ENCODE results near the gene SIRPA. TPM values are rescaled to one million over a fixed set of nuclear protein-coding genes. Genes with fewer than 3 reads are reported as not detected.

The SIRPA gene
- total RNA-seq, 4 donors from 2014 or later: 9.0 to 46.6 (median 18.6) TPM

DNA sequence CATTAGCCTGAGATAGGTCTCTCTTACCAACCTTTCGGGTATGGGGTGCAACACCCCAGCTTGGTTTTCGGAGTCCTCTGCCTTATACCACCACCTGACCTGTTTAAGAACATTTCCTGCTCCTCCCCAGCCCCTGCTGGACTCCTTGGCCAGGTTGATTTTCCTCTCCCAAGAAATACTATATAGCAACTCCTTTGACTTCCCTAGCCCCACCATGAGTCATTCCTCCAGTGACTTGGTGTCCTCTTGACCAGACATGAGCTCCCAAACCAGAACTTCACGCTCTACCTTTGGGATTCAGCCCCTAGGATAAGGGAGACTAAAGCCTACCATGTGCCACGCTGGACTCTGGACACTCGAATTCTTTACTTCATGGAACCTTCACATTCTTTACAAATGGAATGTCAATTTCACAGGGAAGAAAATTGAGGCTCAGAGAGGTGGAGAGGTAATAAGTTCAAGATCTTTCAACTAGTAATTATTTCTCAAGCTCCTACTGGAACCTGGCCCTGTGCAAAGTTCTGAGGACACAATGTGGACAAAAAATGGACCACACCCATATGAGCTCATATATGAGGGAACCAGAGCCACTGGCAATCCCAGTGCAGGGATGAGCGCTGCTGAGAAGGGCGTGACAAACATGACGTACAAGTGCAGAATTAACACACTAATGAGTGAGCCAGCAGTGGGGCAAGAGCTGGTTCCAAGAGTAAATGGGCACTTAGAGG, 48.2 kb downstream of the SIRPA start:
- 72 to 79% methylated on average over 3 to 8 of the region's 8 CpGs for WGBS, 2 donors (ENCODE audit: low coverage in 1 of 2)
- in situ Hi-C loops (cut with MboI; ENCODE audit: low pct_ligation_motif_present in 1 of 4, low pct_unique_long_range_greater_than_20kb in 1 of 4, low sequenced_read_pairs in 3 of 4) (no loop called here), intact Hi-C loops (cut with DNase I; ENCODE audit: low total_unique reads) (no loop called here)
- no peaks in the 10 kb centered on the region for H3K9me3 ChIP-seq
- no peaks in the 10 kb centered on the region for H3K36me3 ChIP-seq
- peaks cover 12% of the 10 kb centered on the region for H3K27me3 ChIP-seq
- H3K4me3 ChIP-seq: no peak overlapping the region
- H3K4me1 ChIP-seq: peaks cover 0 to 33% (median 19%) of the 10 kb centered on the region in 4 donors
- no peak overlapping the region for H3K27ac ChIP-seq
- TF ChIP-seq, protein P1, sequence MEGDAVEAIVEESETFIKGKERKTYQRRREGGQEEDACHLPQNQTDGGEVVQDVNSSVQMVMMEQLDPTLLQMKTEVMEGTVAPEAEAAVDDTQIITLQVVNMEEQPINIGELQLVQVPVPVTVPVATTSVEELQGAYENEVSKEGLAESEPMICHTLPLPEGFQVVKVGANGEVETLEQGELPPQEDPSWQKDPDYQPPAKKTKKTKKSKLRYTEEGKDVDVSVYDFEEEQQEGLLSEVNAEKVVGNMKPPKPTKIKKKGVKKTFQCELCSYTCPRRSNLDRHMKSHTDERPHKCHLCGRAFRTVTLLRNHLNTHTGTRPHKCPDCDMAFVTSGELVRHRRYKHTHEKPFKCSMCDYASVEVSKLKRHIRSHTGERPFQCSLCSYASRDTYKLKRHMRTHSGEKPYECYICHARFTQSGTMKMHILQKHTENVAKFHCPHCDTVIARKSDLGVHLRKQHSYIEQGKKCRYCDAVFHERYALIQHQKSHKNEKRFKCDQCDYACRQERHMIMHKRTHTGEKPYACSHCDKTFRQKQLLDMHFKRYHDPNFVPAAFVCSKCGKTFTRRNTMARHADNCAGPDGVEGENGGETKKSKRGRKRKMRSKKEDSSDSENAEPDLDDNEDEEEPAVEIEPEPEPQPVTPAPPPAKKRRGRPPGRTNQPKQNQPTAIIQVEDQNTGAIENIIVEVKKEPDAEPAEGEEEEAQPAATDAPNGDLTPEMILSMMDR (IDR thresholded peaks at IDR 0.05): no peak
- TF ChIP-seq POLR2AphosphoS5 (IDR thresholded peaks at IDR 0.05): no peak
- no peak for TF ChIP-seq EP300 (IDR thresholded peaks at IDR 0.05; ENCODE audit: low read depth)
- TF ChIP-seq POLR2A (IDR thresholded peaks at IDR 0.05): no peak
- peak; percentile 38 for DNase-seq

DNA sequence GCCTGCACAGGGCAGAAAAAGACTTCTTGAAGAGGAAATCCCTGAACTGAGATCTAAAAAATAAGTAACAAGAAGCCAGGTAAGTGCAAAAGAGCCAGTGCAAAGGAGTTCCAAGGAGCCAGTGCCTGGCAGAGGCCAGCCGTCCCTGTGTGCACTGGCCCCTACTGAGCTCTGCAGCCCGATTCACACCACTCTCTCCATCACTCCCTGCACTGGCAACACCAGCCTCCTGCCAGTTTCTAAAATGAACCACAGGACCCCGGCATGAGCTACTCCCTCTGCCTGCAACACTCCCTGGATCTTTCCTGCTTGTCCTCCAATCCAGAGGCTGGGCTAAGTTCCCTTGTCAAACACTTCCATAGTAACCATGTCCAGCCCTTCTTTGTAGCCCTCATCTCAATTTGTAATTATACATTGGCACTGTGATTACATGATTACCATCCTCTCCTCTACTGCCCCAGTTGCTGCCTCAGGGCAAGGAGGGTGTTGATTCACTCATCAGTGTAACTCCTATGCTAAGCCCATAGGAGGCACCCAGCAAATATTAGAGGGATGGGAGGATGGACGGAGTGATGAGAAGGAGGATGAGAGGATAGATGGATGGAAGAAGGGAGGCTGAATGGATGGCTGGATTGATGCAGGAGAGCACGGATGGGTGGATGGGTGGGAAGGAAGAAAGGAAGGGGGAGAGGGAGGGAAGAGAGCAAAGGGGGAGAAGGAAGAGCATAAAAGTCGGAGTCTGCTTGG, 49.3 kb downstream of the SIRPA start:
- DNase-seq: no peak
- in situ Hi-C loops (cut with MboI; ENCODE audit: low pct_ligation_motif_present in 1 of 4, low pct_unique_long_range_greater_than_20kb in 1 of 4, low sequenced_read_pairs in 3 of 4) (no loop called here), intact Hi-C loops (cut with DNase I; ENCODE audit: low total_unique reads) (no loop called here)
- H3K9me3 ChIP-seq: no peaks in the 10 kb centered on the region
- H3K27ac ChIP-seq: no peak overlapping the region
- peaks cover 0 to 34% (median 19%) of the 10 kb centered on the region in 4 donors for H3K4me1 ChIP-seq
- H3K4me3 ChIP-seq: no peak overlapping the region
- H3K36me3 ChIP-seq: no peaks in the 10 kb centered on the region
- H3K27me3 ChIP-seq: peaks cover 12% of the 10 kb centered on the region
- 81 to 84% methylated on average over 4 to 6 of the region's 6 CpGs for WGBS, 2 donors (ENCODE audit: low coverage in 1 of 2)
- TF ChIP-seq EP300 (IDR thresholded peaks at IDR 0.05; ENCODE audit: low read depth) (no peak), POLR2AphosphoS5 (IDR thresholded peaks at IDR 0.05) (no peak), POLR2A (IDR thresholded peaks at IDR 0.05) (no peak)
- TF ChIP-seq, protein P1 (IDR thresholded peaks at IDR 0.05): no peak

DNA sequence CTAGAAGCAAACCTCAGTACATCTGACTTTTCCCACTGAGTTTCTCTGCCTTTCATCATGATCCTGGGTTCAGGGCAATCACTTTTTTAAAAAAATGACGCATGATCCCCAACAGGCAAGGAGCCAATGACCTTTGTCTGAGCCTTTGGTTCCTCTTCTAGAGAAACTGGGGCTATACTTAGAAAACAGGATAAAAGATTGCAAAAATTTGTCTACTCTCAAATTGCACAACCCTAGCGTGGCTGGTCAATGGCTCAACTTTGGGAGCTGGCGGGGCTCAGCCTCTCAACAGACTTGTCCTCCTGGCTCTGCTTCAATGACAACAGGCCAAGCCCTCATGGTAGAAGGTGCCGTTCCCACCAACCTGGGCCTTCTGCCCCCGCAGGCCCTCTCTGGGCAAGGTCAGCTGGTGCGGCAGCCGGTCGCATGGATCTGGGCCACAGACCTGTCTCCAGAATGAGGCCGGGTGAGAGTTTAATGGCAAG, 50.0 kb downstream of the SIRPA start:
- intact Hi-C loops (cut with DNase I; ENCODE audit: low total_unique reads): no loop called here
- TF ChIP-seq POLR2AphosphoS5 (IDR thresholded peaks at IDR 0.05) (peak in 1 of 3 donors; percentile 22), EP300 (IDR thresholded peaks at IDR 0.05; ENCODE audit: low read depth) (no peak)
- peaks cover 12% of the 10 kb centered on the region for H3K27me3 ChIP-seq
- DNase-seq: peak; percentile 36
- in situ Hi-C loops (cut with MboI; ENCODE audit: low pct_ligation_motif_present in 1 of 4, low pct_unique_long_range_greater_than_20kb in 1 of 4, low sequenced_read_pairs in 3 of 4): no loop called here
- H3K27ac ChIP-seq: peak overlapping the region; percentile 17 to 46 (median 28)
- no peaks in the 10 kb centered on the region for H3K9me3 ChIP-seq
- H3K36me3 ChIP-seq: no peaks in the 10 kb centered on the region
- WGBS, 2 donors (ENCODE audit: low coverage in 1 of 2): 83 to 88% methylated on average over 3 to 9 of the region's 9 CpGs
- peaks cover 0 to 36% (median 19%) of the 10 kb centered on the region in 4 donors for H3K4me1 ChIP-seq
- no peak overlapping the region for H3K4me3 ChIP-seq

DNA sequence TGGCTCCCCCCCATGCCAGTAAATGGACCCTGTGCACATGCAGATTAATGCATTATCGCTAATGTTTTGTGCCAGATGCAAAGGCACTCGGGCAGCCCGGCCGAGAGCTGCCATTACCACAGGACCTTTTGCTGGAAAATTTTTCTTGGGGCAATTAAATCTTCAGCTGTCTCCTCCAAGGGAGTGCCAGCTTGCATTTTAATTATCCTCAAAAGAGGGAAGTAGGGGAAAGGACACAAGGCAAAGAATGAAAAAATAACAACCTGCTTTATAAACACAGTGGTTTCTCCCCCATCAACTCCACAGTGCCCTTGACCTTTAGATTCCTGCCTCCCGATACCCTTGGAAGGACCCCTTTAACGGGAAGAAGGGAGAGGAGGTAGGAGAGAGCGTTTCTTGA, 50.5 kb downstream of the SIRPA start:
- TF ChIP-seq, protein P1 (IDR thresholded peaks at IDR 0.05): no peak
- no peak for TF ChIP-seq POLR2AphosphoS5 (IDR thresholded peaks at IDR 0.05)
- no peak for TF ChIP-seq EP300 (IDR thresholded peaks at IDR 0.05; ENCODE audit: low read depth)
- TF ChIP-seq POLR2A (IDR thresholded peaks at IDR 0.05): no peak

More for the DNA sequence above, 50.5 kb downstream of the SIRPA start:
- H3K4me1 ChIP-seq: peaks cover 0 to 36% (median 19%) of the 10 kb centered on the region in 4 donors
- no peak for DNase-seq
- no peak overlapping the region for H3K4me3 ChIP-seq
- no peaks in the 10 kb centered on the region for H3K36me3 ChIP-seq
- intact Hi-C loops (cut with DNase I; ENCODE audit: low total_unique reads): no loop called here
- H3K9me3 ChIP-seq: no peaks in the 10 kb centered on the region
- in situ Hi-C loops (cut with MboI; ENCODE audit: low pct_ligation_motif_present in 1 of 4, low pct_unique_long_range_greater_than_20kb in 1 of 4, low sequenced_read_pairs in 3 of 4): no loop called here
- 42 to 68% methylated on average over 3 to 7 of the region's 7 CpGs for WGBS, 2 donors (ENCODE audit: low coverage in 1 of 2)
- H3K27me3 ChIP-seq: peaks cover 12% of the 10 kb centered on the region
- H3K27ac ChIP-seq: peak overlapping the region; percentile 17 to 46 (median 28)

Data from transverse colon (tissue), 4 donors.